ENCODE results near the gene C6orf141.

DNA sequence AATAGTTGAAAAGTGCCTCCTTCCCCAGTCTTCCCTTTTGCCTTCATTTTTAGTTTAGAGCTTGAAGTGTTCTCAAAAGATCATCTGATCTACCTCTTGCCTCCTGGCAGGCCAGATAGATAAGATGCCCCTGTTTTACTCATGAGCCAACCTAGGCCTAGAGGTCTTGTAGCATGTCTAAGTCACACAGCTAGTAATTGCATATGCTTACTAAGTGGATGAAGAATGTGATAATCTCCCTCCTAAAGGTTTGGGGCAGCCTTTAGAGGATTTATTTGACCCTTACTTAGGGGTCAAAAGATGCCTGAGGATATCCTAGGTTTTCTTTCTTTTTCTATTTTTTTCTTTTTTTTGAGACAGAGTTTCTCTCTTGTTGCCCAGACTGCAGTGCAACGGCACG lies 2.1 kb downstream of the C6orf141 start:
- TF ChIP-seq, protein P1, sequence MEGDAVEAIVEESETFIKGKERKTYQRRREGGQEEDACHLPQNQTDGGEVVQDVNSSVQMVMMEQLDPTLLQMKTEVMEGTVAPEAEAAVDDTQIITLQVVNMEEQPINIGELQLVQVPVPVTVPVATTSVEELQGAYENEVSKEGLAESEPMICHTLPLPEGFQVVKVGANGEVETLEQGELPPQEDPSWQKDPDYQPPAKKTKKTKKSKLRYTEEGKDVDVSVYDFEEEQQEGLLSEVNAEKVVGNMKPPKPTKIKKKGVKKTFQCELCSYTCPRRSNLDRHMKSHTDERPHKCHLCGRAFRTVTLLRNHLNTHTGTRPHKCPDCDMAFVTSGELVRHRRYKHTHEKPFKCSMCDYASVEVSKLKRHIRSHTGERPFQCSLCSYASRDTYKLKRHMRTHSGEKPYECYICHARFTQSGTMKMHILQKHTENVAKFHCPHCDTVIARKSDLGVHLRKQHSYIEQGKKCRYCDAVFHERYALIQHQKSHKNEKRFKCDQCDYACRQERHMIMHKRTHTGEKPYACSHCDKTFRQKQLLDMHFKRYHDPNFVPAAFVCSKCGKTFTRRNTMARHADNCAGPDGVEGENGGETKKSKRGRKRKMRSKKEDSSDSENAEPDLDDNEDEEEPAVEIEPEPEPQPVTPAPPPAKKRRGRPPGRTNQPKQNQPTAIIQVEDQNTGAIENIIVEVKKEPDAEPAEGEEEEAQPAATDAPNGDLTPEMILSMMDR (IDR thresholded peaks at IDR 0.05): no peak
- TF ChIP-seq, protein P2, sequence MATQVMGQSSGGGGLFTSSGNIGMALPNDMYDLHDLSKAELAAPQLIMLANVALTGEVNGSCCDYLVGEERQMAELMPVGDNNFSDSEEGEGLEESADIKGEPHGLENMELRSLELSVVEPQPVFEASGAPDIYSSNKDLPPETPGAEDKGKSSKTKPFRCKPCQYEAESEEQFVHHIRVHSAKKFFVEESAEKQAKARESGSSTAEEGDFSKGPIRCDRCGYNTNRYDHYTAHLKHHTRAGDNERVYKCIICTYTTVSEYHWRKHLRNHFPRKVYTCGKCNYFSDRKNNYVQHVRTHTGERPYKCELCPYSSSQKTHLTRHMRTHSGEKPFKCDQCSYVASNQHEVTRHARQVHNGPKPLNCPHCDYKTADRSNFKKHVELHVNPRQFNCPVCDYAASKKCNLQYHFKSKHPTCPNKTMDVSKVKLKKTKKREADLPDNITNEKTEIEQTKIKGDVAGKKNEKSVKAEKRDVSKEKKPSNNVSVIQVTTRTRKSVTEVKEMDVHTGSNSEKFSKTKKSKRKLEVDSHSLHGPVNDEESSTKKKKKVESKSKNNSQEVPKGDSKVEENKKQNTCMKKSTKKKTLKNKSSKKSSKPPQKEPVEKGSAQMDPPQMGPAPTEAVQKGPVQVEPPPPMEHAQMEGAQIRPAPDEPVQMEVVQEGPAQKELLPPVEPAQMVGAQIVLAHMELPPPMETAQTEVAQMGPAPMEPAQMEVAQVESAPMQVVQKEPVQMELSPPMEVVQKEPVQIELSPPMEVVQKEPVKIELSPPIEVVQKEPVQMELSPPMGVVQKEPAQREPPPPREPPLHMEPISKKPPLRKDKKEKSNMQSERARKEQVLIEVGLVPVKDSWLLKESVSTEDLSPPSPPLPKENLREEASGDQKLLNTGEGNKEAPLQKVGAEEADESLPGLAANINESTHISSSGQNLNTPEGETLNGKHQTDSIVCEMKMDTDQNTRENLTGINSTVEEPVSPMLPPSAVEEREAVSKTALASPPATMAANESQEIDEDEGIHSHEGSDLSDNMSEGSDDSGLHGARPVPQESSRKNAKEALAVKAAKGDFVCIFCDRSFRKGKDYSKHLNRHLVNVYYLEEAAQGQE (IDR thresholded peaks at IDR 0.05; ENCODE audit: insufficient read depth in 1 of 2, low read depth in 2 of 2, low read length in 1 of 2): no peak
- TF ChIP-seq POLR2AphosphoS5 (IDR thresholded peaks at IDR 0.05; ENCODE audit: low read depth, low read length): no peak
